Fibroblast of gingiva (primary cell): ENCODE results near the gene TUBGCP3.
"Not testable (repeated sequence)": the region's sequence is repeated elsewhere in the genome, so short reads cannot be mapped to it uniquely, and the experiment has no call there.

Source experiments
- DNase-seq: peaks from one replicate; pipeline ENCODE4 v3.0.0-alpha.2; 2011; ENCODE audit warnings: low read depth

The TUBGCP3 gene

GRCh38 chr13:112587764-112588489 is at the start of gene TUBGCP3:
Gene TUBGCP3 (minus strand): TSS chr13:112588153. CDS start chr13:112587980, 173 bp downstream.
- peak; percentile 83 for DNase-seq

GRCh38 chr13:112637017-112637801 is 49.3 kb upstream of the TUBGCP3 start:
- DNase-seq: no peak

- no peak for DNase-seq
Observed at GRCh38 chr13:112636401-112636975, 48.5 kb upstream of the TUBGCP3 start.

- no peak for DNase-seq
Observed at GRCh38 chr13:112635323-112635722, 47.4 kb upstream of the TUBGCP3 start.

- no peak for DNase-seq
Observed at GRCh38 chr13:112634102-112634501, 46.1 kb upstream of the TUBGCP3 start.

- not testable (repeated sequence) for DNase-seq
Observed at GRCh38 chr13:112630226-112630625, 42.3 kb upstream of the TUBGCP3 start.

GRCh38 chr13:112629161-112629560 is 41.2 kb upstream of the TUBGCP3 start:
- no peak for DNase-seq

- not testable (repeated sequence) for DNase-seq
Observed at GRCh38 chr13:112627613-112628012, 39.7 kb upstream of the TUBGCP3 start.

GRCh38 chr13:112627161-112627560 is 39.2 kb upstream of the TUBGCP3 start:
- no peak for DNase-seq

- no peak for DNase-seq
Observed at GRCh38 chr13:112626761-112627160, 38.8 kb upstream of the TUBGCP3 start.

- DNase-seq: no peak
Observed at GRCh38 chr13:112626124-112626523, 38.2 kb upstream of the TUBGCP3 start.

- DNase-seq: no peak
Observed at GRCh38 chr13:112625698-112626097, 37.7 kb upstream of the TUBGCP3 start.

GRCh38 chr13:112624602-112625430 is 36.9 kb upstream of the TUBGCP3 start:
- DNase-seq: no peak

GRCh38 chr13:112624040-112624439 is 36.1 kb upstream of the TUBGCP3 start:
- no peak for DNase-seq

GRCh38 chr13:112623051-112623711 is 35.2 kb upstream of the TUBGCP3 start:
- no peak for DNase-seq

- no peak for DNase-seq
Observed at GRCh38 chr13:112622375-112622774, 34.4 kb upstream of the TUBGCP3 start.

- no peak for DNase-seq
Observed at GRCh38 chr13:112619730-112620631, 32.0 kb upstream of the TUBGCP3 start.

- DNase-seq: no peak
Observed at GRCh38 chr13:112618501-112618900, 30.5 kb upstream of the TUBGCP3 start.

- DNase-seq: no peak
Observed at GRCh38 chr13:112617754-112618375, 29.9 kb upstream of the TUBGCP3 start.
